Breast epithelium (tissue), 4 donors: ENCODE measurements around the gene NRCAM. TPM values are rescaled to one million over a fixed set of nuclear protein-coding genes. Genes with fewer than 3 reads are reported as not detected.

Experiments used
- DNase-seq, 2 donors: peaks; one replicate each; pipeline ENCODE4 v3.0.0-alpha.2; 2019; ENCODE audit warnings: low spot score in 2 of 2
- H3K27ac ChIP-seq, 2 donors: fragments of 200-600 bp; sonication (generic) in 1 of 2; one replicate each; pipeline ENCODE4 v1.5.1; 2016 to 2019; ENCODE audit warnings: mild to moderate bottlenecking in 1 of 2
- H3K27me3 ChIP-seq, 2 donors: fragments of 200-600 bp; sonication (generic) in 1 of 2; one replicate each; pipeline versions ENCODE4 v1.5.1 to v1.6.0; 2017 to 2019; ENCODE audit warnings: control low read depth in 1 of 2, mild to moderate bottlenecking in 1 of 2
- H3K36me3 ChIP-seq: fragments of 200-600 bp; one replicate; pipeline ENCODE4 v1.5.1; 2019
- H3K4me1 ChIP-seq, 2 donors: fragments of 200-600 bp; sonication (generic); one replicate each; pipeline ENCODE4 v1.5.1; 2016 to 2019; ENCODE audit warnings: control low read depth in 1 of 2
- H3K4me3 ChIP-seq, 3 donors: fragments of 200-600 bp; sonication (generic); 1 replicate in 2 of 3; 2 replicates in 1 of 3; pipeline ENCODE4 v1.5.1; 2016 to 2019; ENCODE audit warnings: mild to moderate bottlenecking in 3 of 3, moderate library complexity in 2 of 3
- H3K9me3 ChIP-seq, 2 donors: fragments of 200-600 bp; sonication (generic) in 1 of 2; one replicate each; pipeline ENCODE4 v1.5.1; 2016 to 2019; ENCODE audit warnings: control low read depth in 1 of 2
- POLR2A ChIP-seq: fragments of 450-650 bp; IDR thresholded peaks from one replicate; pipeline ENCODE4 v1.6.1; 2016; ENCODE audit warnings: antibody characterized with exemption, mild to moderate bottlenecking, moderate library complexity
- POLR2AphosphoS5 ChIP-seq, 3 donors: sonication (generic); formaldehyde crosslinking; IDR thresholded peaks; one replicate each; pipeline ENCODE4 v1.6.1; 2017; ENCODE audit warnings: antibody characterized with exemption in 3 of 3
- intact Hi-C: fragments of 100-400 bp; cut with DNase I; formaldehyde crosslinking; loops from one replicate; pipeline ENCODE4 v1.15.1; 2023; ENCODE audit warnings: low total_unique reads
- total RNA-seq, 3 donors: library from RNA; depleted of rRNA; stranded (reverse); fragments of >200 nt; gene quantifications; one replicate each; pipeline ENCODE4 v1.1.0, GENCODE V29; 2016
- TF ChIP-seq, protein P1 (sequence below), 3 donors: fragments of 450-650 bp; IDR thresholded peaks; one replicate each; pipeline ENCODE4 v1.5.1; 2016 to 2017; ENCODE audit warnings: antibody characterized with exemption in 3 of 3, mild to moderate bottlenecking in 3 of 3, moderate library complexity in 3 of 3

The NRCAM gene
- total RNA-seq, 3 donors from 2014 or later: 3.3 to 62.4 (median 4.2) TPM

DNA sequence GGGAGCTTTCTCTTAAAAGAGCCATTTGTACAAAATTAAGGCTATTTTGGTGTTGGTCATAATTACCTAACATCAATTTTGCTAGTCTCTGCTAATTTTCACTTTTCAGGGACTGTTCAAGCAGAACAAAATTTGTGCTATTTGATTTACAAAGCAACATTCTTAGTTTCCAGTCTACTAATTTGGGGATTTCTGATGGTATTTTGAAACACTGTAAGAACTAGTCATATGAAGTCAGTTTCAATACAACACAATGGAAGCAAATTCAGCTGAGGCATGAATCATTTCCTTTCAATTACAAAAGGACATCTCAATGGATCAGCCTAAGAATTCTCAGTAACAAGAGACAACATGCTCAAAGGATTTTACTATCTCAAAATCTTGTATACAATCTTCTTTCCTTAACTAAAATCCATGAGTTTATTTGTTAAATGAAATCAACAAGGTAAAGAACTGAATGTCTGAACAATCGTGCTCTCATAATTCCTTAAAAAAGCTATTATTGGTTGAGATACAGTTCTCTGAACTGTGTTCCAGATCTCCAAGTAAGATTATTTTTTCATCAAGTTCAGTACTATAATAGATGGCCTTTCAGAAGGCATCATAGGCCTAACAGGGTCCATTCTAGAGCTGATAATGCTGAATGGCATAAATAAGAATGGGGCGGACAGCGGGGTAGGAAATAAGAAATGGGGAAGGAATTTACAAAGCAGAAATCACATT, 144.6 kb downstream of the NRCAM start:
- Histone ChIP-seq H3K27ac (no peak overlapping the region), H3K4me3 (no peak overlapping the region), H3K36me3 (no peaks in the 10 kb centered on the region), H3K27me3 (no peaks in the 10 kb centered on the region), H3K9me3 (no peaks in the 10 kb centered on the region), H3K4me1 (no peaks in the 10 kb centered on the region)
- TF ChIP-seq, protein P1, sequence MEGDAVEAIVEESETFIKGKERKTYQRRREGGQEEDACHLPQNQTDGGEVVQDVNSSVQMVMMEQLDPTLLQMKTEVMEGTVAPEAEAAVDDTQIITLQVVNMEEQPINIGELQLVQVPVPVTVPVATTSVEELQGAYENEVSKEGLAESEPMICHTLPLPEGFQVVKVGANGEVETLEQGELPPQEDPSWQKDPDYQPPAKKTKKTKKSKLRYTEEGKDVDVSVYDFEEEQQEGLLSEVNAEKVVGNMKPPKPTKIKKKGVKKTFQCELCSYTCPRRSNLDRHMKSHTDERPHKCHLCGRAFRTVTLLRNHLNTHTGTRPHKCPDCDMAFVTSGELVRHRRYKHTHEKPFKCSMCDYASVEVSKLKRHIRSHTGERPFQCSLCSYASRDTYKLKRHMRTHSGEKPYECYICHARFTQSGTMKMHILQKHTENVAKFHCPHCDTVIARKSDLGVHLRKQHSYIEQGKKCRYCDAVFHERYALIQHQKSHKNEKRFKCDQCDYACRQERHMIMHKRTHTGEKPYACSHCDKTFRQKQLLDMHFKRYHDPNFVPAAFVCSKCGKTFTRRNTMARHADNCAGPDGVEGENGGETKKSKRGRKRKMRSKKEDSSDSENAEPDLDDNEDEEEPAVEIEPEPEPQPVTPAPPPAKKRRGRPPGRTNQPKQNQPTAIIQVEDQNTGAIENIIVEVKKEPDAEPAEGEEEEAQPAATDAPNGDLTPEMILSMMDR (IDR thresholded peaks at IDR 0.05): no peak
- no peak for TF ChIP-seq POLR2A
- no peak for TF ChIP-seq POLR2AphosphoS5 (IDR thresholded peaks at IDR 0.05)
- intact Hi-C loops: loop anchor here (5.0 kb wide), 1 partner anchor 109 kb away; no protein-coding TSS in a partner anchor
- no peak for DNase-seq

DNA sequence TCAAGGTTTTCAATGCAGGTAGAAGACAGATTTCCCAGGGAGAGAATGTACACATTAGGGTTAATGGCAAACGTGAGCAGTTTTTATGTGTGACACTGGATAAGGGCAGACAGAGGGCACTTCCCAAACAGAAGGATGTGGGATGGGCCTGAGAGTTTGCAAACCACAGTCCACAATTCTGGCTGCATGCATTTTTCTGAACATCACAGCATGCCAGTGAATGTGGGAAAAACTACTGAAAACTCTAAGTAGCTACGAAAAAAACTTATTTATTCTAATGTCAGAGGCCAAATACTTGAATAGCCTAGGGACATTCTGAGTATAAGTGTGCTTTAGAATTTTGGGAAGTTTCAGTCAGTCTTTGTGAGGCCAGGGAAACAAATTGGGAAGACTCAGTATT, 145.9 kb downstream of the NRCAM start:
- no peaks in the 10 kb centered on the region for H3K36me3 ChIP-seq
- H3K9me3 ChIP-seq: no peaks in the 10 kb centered on the region
- no peak for DNase-seq
- no peaks in the 10 kb centered on the region for H3K27me3 ChIP-seq
- intact Hi-C loops: loop anchor here (5.0 kb wide), 1 partner anchor 108 kb away; no protein-coding TSS in a partner anchor
- TF ChIP-seq, protein P1 (IDR thresholded peaks at IDR 0.05): no peak
- TF ChIP-seq POLR2A (no peak), POLR2AphosphoS5 (IDR thresholded peaks at IDR 0.05) (no peak)
- H3K4me3 ChIP-seq: no peak overlapping the region
- H3K27ac ChIP-seq: no peak overlapping the region
- no peaks in the 10 kb centered on the region for H3K4me1 ChIP-seq

DNA sequence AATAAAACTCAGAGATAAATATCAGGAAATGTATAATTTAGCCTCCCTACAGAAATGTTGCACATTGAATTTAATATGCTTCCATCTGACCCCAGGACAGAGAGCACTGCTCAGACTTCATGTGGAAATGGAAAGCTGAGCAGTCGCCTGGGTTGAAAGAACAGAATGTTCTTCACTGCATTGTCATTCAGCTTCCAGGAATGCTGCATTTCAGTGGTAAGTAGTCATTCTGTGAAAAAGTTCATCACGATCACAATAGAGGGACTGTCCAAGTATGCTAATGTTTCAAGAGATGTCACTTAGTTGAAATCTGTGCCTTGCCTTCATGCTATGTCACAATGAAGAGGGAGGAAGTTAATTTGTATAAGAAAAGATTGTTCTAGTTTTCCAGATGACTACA, 147.3 kb downstream of the NRCAM start:
- TF ChIP-seq POLR2AphosphoS5 (IDR thresholded peaks at IDR 0.05) (peak in 1 of 3 donors; percentile 24), POLR2A (no peak)
- TF ChIP-seq, protein P1 (IDR thresholded peaks at IDR 0.05): no peak

DNA sequence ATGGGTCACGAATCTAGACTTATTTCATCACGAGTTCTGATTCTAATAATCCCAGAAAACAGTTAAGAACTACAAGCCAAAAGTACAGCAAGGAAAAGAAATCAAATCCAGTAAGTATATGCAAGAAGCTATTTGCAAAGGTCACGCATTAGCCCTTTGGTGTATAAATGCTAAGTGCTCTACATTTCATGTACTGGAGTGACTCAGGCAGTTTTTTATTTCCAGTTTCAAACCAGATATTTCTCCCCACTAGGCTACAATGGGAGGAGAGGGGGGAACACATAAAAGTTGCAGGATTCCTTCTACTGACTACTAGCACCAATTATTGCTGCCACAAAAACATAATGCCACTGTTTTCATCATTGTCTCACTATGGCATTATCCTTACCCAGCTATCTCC, 148.0 kb downstream of the NRCAM start:
- no peak overlapping the region for H3K27ac ChIP-seq
- H3K36me3 ChIP-seq: no peaks in the 10 kb centered on the region
- no peaks in the 10 kb centered on the region for H3K27me3 ChIP-seq
- H3K4me3 ChIP-seq: no peak overlapping the region
- no peaks in the 10 kb centered on the region for H3K9me3 ChIP-seq
- intact Hi-C loops: no loop called here
- DNase-seq: no peak
- H3K4me1 ChIP-seq: no peaks in the 10 kb centered on the region
- TF ChIP-seq, protein P1 (IDR thresholded peaks at IDR 0.05): no peak
- TF ChIP-seq POLR2A (no peak), POLR2AphosphoS5 (IDR thresholded peaks at IDR 0.05) (no peak)

More for the DNA sequence above, 147.3 kb downstream of the NRCAM start:
- Histone ChIP-seq H3K36me3 (no peaks in the 10 kb centered on the region), H3K27me3 (no peaks in the 10 kb centered on the region), H3K4me3 (no peak overlapping the region), H3K27ac (peak overlapping the region in 1 of 2 donors; percentile 10), H3K4me1 (no peaks in the 10 kb centered on the region), H3K9me3 (no peaks in the 10 kb centered on the region)
- no peak for DNase-seq
- intact Hi-C loops: no loop called here

DNA sequence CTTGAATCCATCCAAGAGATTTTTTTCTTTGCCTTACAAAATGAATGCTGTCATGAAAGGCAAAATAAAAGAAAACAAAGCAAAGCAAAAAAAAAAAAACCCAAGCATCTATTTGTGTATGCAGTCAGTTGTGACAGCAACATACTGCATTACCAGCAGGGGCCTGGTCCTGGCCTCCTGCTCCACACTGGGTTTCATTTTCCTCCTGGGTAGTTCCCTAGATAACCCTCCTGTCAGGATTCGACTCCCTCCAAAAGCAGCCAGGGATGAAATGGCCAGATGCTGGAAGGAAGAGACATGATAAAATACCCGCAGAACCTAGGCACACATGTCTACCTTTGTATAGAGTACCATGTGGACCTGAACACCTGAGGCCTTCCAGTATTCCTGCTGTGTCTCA, 148.6 kb downstream of the NRCAM start:
- Histone ChIP-seq H3K4me3 (no peak overlapping the region), H3K9me3 (no peaks in the 10 kb centered on the region), H3K27me3 (no peaks in the 10 kb centered on the region), H3K4me1 (no peaks in the 10 kb centered on the region), H3K36me3 (no peaks in the 10 kb centered on the region), H3K27ac (no peak overlapping the region)
- intact Hi-C loops: no loop called here
- TF ChIP-seq, protein P1 (IDR thresholded peaks at IDR 0.05): no peak
- TF ChIP-seq POLR2A: no peak
- TF ChIP-seq POLR2AphosphoS5 (IDR thresholded peaks at IDR 0.05): no peak
- DNase-seq: no peak
